ENCODE measurements around the gene GPR25. TPM values are rescaled to one million over a fixed set of nuclear protein-coding genes. Genes with fewer than 3 reads are reported as not detected.

GPR25 gene
- polyA plus RNA-seq, 1 donor (not counting 4 experiments of a cell fraction or from before 2014, with no cell fraction given) = not detected

- H3K9ac ChIP-seq (ENCODE audit: control insufficient read depth, extremely low read depth, insufficient read depth, low read length) = no peak overlapping the region
- no peak overlapping the region for H2AFZ ChIP-seq (ENCODE audit: control insufficient read depth, low read length)
- FAIRE-seq = no peak
- dilution Hi-C loops (cut with MboI; ENCODE audit: extremely low pct_ligation_motif_present, low sequenced_read_pairs) = no loop called here
- no peaks in the 10 kb centered on the region for H3K4me1 ChIP-seq (ENCODE audit: control insufficient read depth, extremely low read depth, insufficient read depth, low read length)
- H3K27ac ChIP-seq (ENCODE audit: control insufficient read depth, insufficient read depth, low read length) = no peak overlapping the region
- H4K20me1 ChIP-seq (ENCODE audit: control insufficient read depth, extremely low read depth, insufficient read depth, low read length) = no peaks in the 10 kb centered on the region
- no peaks in the 10 kb centered on the region for H3K9me1 ChIP-seq (ENCODE audit: control insufficient read depth, extremely low read depth, insufficient read depth, low read length)
- no peaks in the 10 kb centered on the region for H3K79me2 ChIP-seq (ENCODE audit: control insufficient read depth, insufficient read depth, low read length)
- H3K36me3 ChIP-seq (ENCODE audit: control insufficient read depth in 2 of 2, extremely low read depth in 1 of 2, insufficient read depth in 2 of 2, low read length in 2 of 2) = no peaks in the 10 kb centered on the region
- no peaks in the 10 kb centered on the region for H3K9me3 ChIP-seq (ENCODE audit: control insufficient read depth, low read depth, low read length)
- TF ChIP-seq EZH2 (IDR thresholded peaks at IDR 0.05; ENCODE audit: low read length) (peak; percentile 46), CTCF (optimal IDR thresholded peaks at IDR 0.05 in 1 of 3, IDR thresholded peaks at IDR 0.05 in 1 of 3, conservative IDR thresholded peaks at IDR 0.05 in 1 of 3; ENCODE audit: extremely low read depth in 1 of 3, insufficient read depth in 2 of 3, low read length in 3 of 3) (no peak)
- H3K27me3 ChIP-seq (ENCODE audit: control insufficient read depth, extremely low read depth, insufficient read depth, low read length) = peaks cover 37% of the 10 kb centered on the region
- no peak for DNase-seq (ENCODE audit: low read depth, low spot score)
- no peak overlapping the region for H3K4me3 ChIP-seq (ENCODE audit: control insufficient read depth in 2 of 3, extremely low read depth in 1 of 3, insufficient read depth in 2 of 3, low read depth in 1 of 3, low read length in 3 of 3)
- H3K4me2 ChIP-seq (ENCODE audit: control insufficient read depth, extremely low read depth, insufficient read depth, low read depth, low read length) = no peak overlapping the region
These were observed 1.1 kb downstream of the GPR25 start for GRCh38 chr1:200873671-200874397.

- H3K9ac ChIP-seq (ENCODE audit: control insufficient read depth, extremely low read depth, insufficient read depth, low read length) = no peak overlapping the region
- no peak for FAIRE-seq
- TF ChIP-seq EZH2 (IDR thresholded peaks at IDR 0.05; ENCODE audit: low read length) (no peak), CTCF (optimal IDR thresholded peaks at IDR 0.05 in 1 of 3, IDR thresholded peaks at IDR 0.05 in 1 of 3, conservative IDR thresholded peaks at IDR 0.05 in 1 of 3; ENCODE audit: extremely low read depth in 1 of 3, insufficient read depth in 2 of 3, low read length in 3 of 3) (no peak)
- no peak for DNase-seq (ENCODE audit: low read depth, low spot score)
- H3K9me3 ChIP-seq (ENCODE audit: control insufficient read depth, low read depth, low read length) = no peaks in the 10 kb centered on the region
- no peak overlapping the region for H2AFZ ChIP-seq (ENCODE audit: control insufficient read depth, low read length)
- peaks cover 37% of the 10 kb centered on the region for H3K27me3 ChIP-seq (ENCODE audit: control insufficient read depth, extremely low read depth, insufficient read depth, low read length)
- no peak overlapping the region for H3K4me3 ChIP-seq (ENCODE audit: control insufficient read depth in 2 of 3, extremely low read depth in 1 of 3, insufficient read depth in 2 of 3, low read depth in 1 of 3, low read length in 3 of 3)
- H3K4me1 ChIP-seq (ENCODE audit: control insufficient read depth, extremely low read depth, insufficient read depth, low read length) = no peaks in the 10 kb centered on the region
- H3K4me2 ChIP-seq (ENCODE audit: control insufficient read depth, extremely low read depth, insufficient read depth, low read depth, low read length) = no peak overlapping the region
- H3K27ac ChIP-seq (ENCODE audit: control insufficient read depth, insufficient read depth, low read length) = no peak overlapping the region
- H3K36me3 ChIP-seq (ENCODE audit: control insufficient read depth in 2 of 2, extremely low read depth in 1 of 2, insufficient read depth in 2 of 2, low read length in 2 of 2) = no peaks in the 10 kb centered on the region
- no peaks in the 10 kb centered on the region for H3K79me2 ChIP-seq (ENCODE audit: control insufficient read depth, insufficient read depth, low read length)
- H3K9me1 ChIP-seq (ENCODE audit: control insufficient read depth, extremely low read depth, insufficient read depth, low read length) = no peaks in the 10 kb centered on the region
- dilution Hi-C loops (cut with MboI; ENCODE audit: extremely low pct_ligation_motif_present, low sequenced_read_pairs) = no loop called here
- H4K20me1 ChIP-seq (ENCODE audit: control insufficient read depth, extremely low read depth, insufficient read depth, low read length) = no peaks in the 10 kb centered on the region
These were observed 1.9 kb downstream of the GPR25 start for GRCh38 chr1:200874694-200875093.

All from keratinocyte (primary cell).